Endothelial cell of umbilical vein (primary cell): ENCODE data around the gene DNTT. TPM values are rescaled to one million over a fixed set of nuclear protein-coding genes. Genes with fewer than 3 reads are reported as not detected.

Experiments
- BruUV-seq: library from RNA; stranded (reverse); fragments of 400-500 nt; replicated peaks from 2 replicates; lab custom pipeline; 2021; lab: Mats Ljungman, UMichigan
- CTCF ChIA-PET: fragments of 300-600, 350-600 bp; sonication (Branson Sonifier 250); formaldehyde crosslinking; loops from one replicate; lab custom pipeline; 2021; ENCODE audit warnings: antibody characterized with exemption, inconsistent platforms; lab: Charles Lee
- POLR2A ChIA-PET: fragments of 300-600, 350-600 bp; sonication (Branson Sonifier 250); formaldehyde crosslinking; loops from one replicate; lab custom pipeline; 2021; ENCODE audit warnings: antibody characterized with exemption, inconsistent platforms; lab: Charles Lee
- DNase-seq: peaks from one replicate; pipeline ENCODE4 v3.0.0-alpha.2; 2011; ENCODE audit warnings: low read depth, low spot score
- FAIRE-seq: peaks from 2 replicates; lab custom pipeline; 2011; peaks lifted over from hg19 to GRCh38; lab: Jason Lieb, UNC
- H2AFZ ChIP-seq: 2 replicates; pipeline ENCODE4 v1.6.0; 2012; ENCODE audit warnings: low read depth, low read length, control low read depth, inconsistent platforms
- H3K27ac ChIP-seq: 2 replicates; pipeline ENCODE4 v1.5.1; 2011; ENCODE audit warnings: low read depth, mild to moderate bottlenecking, control low read depth, low read length, moderate library complexity; ENCODE audit not compliant: insufficient read depth
- H3K27me3 ChIP-seq, 2 experiments: 2 replicates each; pipeline versions ENCODE4 v1.6.0 to v1.6.1; 2011; ENCODE audit warnings: low read length in 2 of 2, mixed read lengths in 1 of 2; ENCODE audit not compliant: control insufficient read depth in 2 of 2, insufficient read depth in 2 of 2
- H3K36me3 ChIP-seq, 2 experiments: 2 replicates in 1 of 2; 3 replicates in 1 of 2; pipeline ENCODE4 v1.5.1; 2011; ENCODE audit warnings: low read length in 2 of 2, mild to moderate bottlenecking in 1 of 2, moderate library complexity in 1 of 2; ENCODE audit not compliant: control insufficient read depth in 2 of 2, insufficient read depth in 2 of 2; ENCODE audit errors: extremely low read depth in 1 of 2
- H3K4me1 ChIP-seq: 3 replicates; pipeline ENCODE4 v1.5.1; 2011; ENCODE audit warnings: mild to moderate bottlenecking, low read length; ENCODE audit not compliant: control insufficient read depth, insufficient read depth; ENCODE audit errors: extremely low read depth
- H3K4me2 ChIP-seq: 2 replicates; pipeline ENCODE4 v1.6.1; 2011; ENCODE audit warnings: low read length, control low read depth, mixed read lengths; ENCODE audit not compliant: insufficient read depth
- H3K4me3 ChIP-seq, 3 experiments: fragments of 200-600 bp in 1 of 3; sonication (generic), shearing (Covaris generic) in 1 of 3; replicated peaks in 1 of 3; 2 replicates each; pipeline ENCODE4 v1.5.1; 2011 to 2016; ENCODE audit warnings: control low read depth in 3 of 3, low read length in 3 of 3, mild to moderate bottlenecking in 2 of 3, inconsistent platforms in 1 of 3, low read depth in 1 of 3, moderate library complexity in 1 of 3; ENCODE audit not compliant: insufficient read depth in 1 of 3
- H3K79me2 ChIP-seq: 2 replicates; pipeline ENCODE4 v1.6.0; 2012; ENCODE audit warnings: low read length, inconsistent platforms; ENCODE audit not compliant: control insufficient read depth, insufficient read depth
- H3K9ac ChIP-seq: replicated peaks from 2 replicates; pipeline ENCODE3; 2011; ENCODE audit warnings: low read length, control low read depth; ENCODE audit not compliant: insufficient read depth; ENCODE audit errors: extremely low read depth
- H3K9me1 ChIP-seq: replicated peaks from 3 replicates; pipeline ENCODE4 v1.6.0; 2011; ENCODE audit warnings: mild to moderate bottlenecking, low read length; ENCODE audit not compliant: control insufficient read depth, insufficient read depth; ENCODE audit errors: extremely low read depth
- H3K9me3 ChIP-seq: replicated peaks from 2 replicates; pipeline ENCODE4 v1.5.1; 2012; ENCODE audit warnings: low read length, inconsistent platforms; ENCODE audit not compliant: control insufficient read depth, insufficient read depth
- H4K20me1 ChIP-seq: replicated peaks from 2 replicates; pipeline ENCODE3; 2011; ENCODE audit warnings: mild to moderate bottlenecking, low read length; ENCODE audit not compliant: control insufficient read depth, insufficient read depth; ENCODE audit errors: extremely low read depth
- EZH2 ChIP-seq: IDR thresholded peaks from 2 replicates; pipeline ENCODE4 v1.6.1; 2012; ENCODE audit warnings: borderline replicate concordance, low read depth, mild to moderate bottlenecking, moderate library complexity, low read length, inconsistent platforms; ENCODE audit not compliant: severe bottlenecking
- FOS ChIP-seq: IDR thresholded peaks from 2 replicates; pipeline ENCODE4 v1.6.1; 2011; ENCODE audit warnings: mild to moderate bottlenecking, low read length, moderate library complexity, borderline replicate concordance; ENCODE audit not compliant: insufficient read depth
- GATA2 ChIP-seq: IDR thresholded peaks from 2 replicates; pipeline ENCODE4 v1.7.0; 2011; ENCODE audit warnings: low read depth, mild to moderate bottlenecking, moderate library complexity, mixed read lengths, low read length; ENCODE audit not compliant: insufficient read length, insufficient read depth
- JUN ChIP-seq: IDR thresholded peaks from 2 replicates; pipeline ENCODE4 v1.6.1; 2011; ENCODE audit warnings: borderline replicate concordance, low read depth; ENCODE audit not compliant: insufficient read length, insufficient read depth
- MYC ChIP-seq: IDR thresholded peaks from one replicate; pipeline ENCODE4 v1.6.1; 2011; ENCODE audit warnings: mild to moderate bottlenecking, low read depth, low read length
- POLR2A ChIP-seq: IDR thresholded peaks from 2 replicates; pipeline ENCODE4 v1.6.1; 2012; ENCODE audit warnings: low read depth, mild to moderate bottlenecking, control low read depth, low read length
- POLR2AphosphoS5 ChIP-seq: IDR thresholded peaks from 2 replicates; pipeline ENCODE4 v1.6.1; 2012; ENCODE audit warnings: low read depth, mild to moderate bottlenecking, control low read depth, low read length, moderate library complexity; ENCODE audit not compliant: insufficient read depth
- dilution Hi-C: fragments of 300-500 bp; cut with MboI; formaldehyde crosslinking; loops from one replicate; pipeline ENCODE4 v1.15.0; 2019; ENCODE audit warnings: low sequenced_read_pairs; ENCODE audit not compliant: extremely low pct_ligation_motif_present
- intact Hi-C: fragments of 100-400 bp; cut with micrococcal nuclease; formaldehyde crosslinking; loops from one replicate; pipeline ENCODE4 v1.10.0; 2022
- polyA plus RNA-seq, 4 experiments: library from polyadenylated mRNA; depleted of rRNA in 3 of 4; stranded (reverse) in 3 of 4; unstranded in 1 of 4; fragments of >200 nt; gene quantifications; 2 replicates each; pipeline versions ENCODE4 v1.2.1 to v1.2.3, GENCODE V29; 2011 to 2012; ENCODE audit warnings: missing spikeins in 1 of 4
- total RNA-seq: library from RNA; stranded (reverse); gene quantifications from 2 replicates; pipeline ENCODE4 v1.2.3, GENCODE V29; 2021
- TF ChIP-seq, protein P1 (sequence below): IDR thresholded peaks from 2 replicates; pipeline ENCODE4 v1.6.1; 2011; ENCODE audit not compliant: insufficient read depth, insufficient read length

The DNTT gene
- total and polyA plus RNA-seq, 2 donors (not counting 3 experiments of a cell fraction or from before 2014, with no cell fraction given) = not detected

DNA sequence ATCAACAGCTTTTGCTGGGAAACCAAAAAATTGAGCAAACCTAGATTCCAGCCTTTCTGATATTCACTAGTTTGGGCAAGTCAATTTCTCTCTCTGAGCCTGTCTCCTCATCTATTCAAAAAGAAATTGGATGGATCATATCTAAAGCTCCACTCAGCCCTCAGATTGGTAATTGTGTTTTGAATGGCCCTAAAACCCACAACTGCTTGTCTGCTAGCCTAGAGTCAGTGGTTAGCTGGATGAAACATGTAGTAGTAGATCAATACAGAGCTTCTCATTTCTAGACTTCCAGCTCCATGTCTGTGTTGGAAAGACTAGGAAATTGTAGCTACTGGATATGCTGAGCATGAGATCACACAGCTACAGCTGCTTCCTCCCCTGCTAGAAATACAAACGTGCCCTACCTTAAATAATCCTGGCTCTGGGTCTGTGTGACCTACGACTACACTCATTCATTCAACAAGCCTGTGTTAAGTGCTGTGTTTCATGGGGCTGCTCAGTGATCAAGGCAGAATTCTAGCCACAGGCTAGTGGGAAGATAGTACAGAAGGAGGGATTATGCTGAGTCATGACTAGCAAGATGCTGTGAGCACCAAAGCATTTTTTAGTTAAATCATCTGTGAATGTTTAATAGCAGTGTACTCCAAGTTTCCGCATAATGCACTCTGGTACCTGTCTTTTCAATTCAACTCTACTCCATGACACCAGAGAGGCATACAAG lies 15.7 kb downstream of the DNTT start:
- Histone ChIP-seq H3K4me2 (no peak overlapping the region), H3K4me3 (no peak overlapping the region), H2AFZ (no peak overlapping the region), H4K20me1 (no peaks in the 10 kb centered on the region), H3K27ac (no peak overlapping the region), H3K9me1 (no peaks in the 10 kb centered on the region), H3K4me1 (no peaks in the 10 kb centered on the region), H3K79me2 (no peaks in the 10 kb centered on the region), H3K9me3 (no peaks in the 10 kb centered on the region), H3K27me3 (no peaks in the 10 kb centered on the region), H3K36me3 (no peaks in the 10 kb centered on the region), H3K9ac (no peak overlapping the region)
- DNase-seq (no peak), FAIRE-seq (no peak)
- no peak for TF ChIP-seq POLR2A
- no peak for TF ChIP-seq FOS
- ChIA-PET CTCF (interaction anchor here (0.9 to 2.1 kb wide), 3 partner anchors 15 to 303 kb away, joined by 3 to 6 read pairs (median 6); no protein-coding TSS in a partner anchor), POLR2A (no interaction called here)
- no TSS peak for BruUV-seq
- intact Hi-C loops = no loop called here
- dilution Hi-C loops = no loop called here

DNA sequence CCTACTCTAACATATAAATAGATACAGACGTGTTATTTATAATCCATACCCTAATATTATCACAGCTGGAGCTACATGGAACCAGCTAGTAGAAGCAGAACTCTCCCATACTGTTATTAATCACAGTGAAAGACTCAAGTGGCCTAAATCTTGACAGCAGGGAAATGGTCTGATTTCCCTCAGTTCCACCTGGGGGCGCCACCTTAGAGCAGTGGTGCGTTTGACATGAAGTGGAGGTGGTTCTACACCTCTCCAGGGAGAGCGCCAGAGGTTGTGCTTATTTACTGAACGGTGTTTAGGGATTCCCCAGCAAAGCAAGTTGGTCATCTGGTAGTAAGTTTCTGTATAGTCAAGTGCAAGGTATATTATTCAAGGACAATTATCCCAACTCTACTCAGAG lies 17.6 kb downstream of the DNTT start:
- Histone ChIP-seq H3K36me3 (no peaks in the 10 kb centered on the region), H3K4me2 (no peak overlapping the region), H3K79me2 (no peaks in the 10 kb centered on the region), H2AFZ (no peak overlapping the region), H4K20me1 (no peaks in the 10 kb centered on the region), H3K9me3 (no peaks in the 10 kb centered on the region), H3K4me3 (no peak overlapping the region), H3K4me1 (no peaks in the 10 kb centered on the region), H3K9ac (no peak overlapping the region), H3K27me3 (no peaks in the 10 kb centered on the region), H3K9me1 (no peaks in the 10 kb centered on the region), H3K27ac (no peak overlapping the region)
- TF ChIP-seq POLR2A (no peak), FOS (no peak), JUN (no peak), GATA2 (no peak), POLR2AphosphoS5 (no peak), EZH2 (no peak), MYC (no peak)
- TF ChIP-seq, protein P1, sequence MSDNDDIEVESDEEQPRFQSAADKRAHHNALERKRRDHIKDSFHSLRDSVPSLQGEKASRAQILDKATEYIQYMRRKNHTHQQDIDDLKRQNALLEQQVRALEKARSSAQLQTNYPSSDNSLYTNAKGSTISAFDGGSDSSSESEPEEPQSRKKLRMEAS = no peak
- dilution Hi-C loops (no loop called here), intact Hi-C loops (no loop called here)
- DNase-seq = no peak
- ChIA-PET POLR2A (no interaction called here), CTCF (no interaction called here)
- BruUV-seq = no TSS peak
- FAIRE-seq = no peak
